Coronary artery (tissue), 2 donors: ENCODE data around the gene DLK1.

Source experiments
- DNase-seq: peaks from one replicate; pipeline ENCODE4 v3.0.0-alpha.2; 2017; ENCODE audit warnings: low spot score
- H3K27ac ChIP-seq, 2 donors: fragments of 200-600 bp; sonication (generic); one replicate each; pipeline ENCODE4 v1.5.1; 2016 to 2019
- H3K4me3 ChIP-seq: fragments of 200-600 bp; sonication (generic); 2 replicates; pipeline ENCODE4 v1.5.1; 2016; ENCODE audit warnings: mild to moderate bottlenecking, moderate library complexity
- CTCF ChIP-seq: fragments of 200-600 bp; sonication (generic); IDR thresholded peaks from one replicate; pipeline ENCODE4 v1.5.1; 2019; ENCODE audit warnings: antibody characterized with exemption

Gene DLK1

GRCh38 chr14:100784523-100785337 lies 58.0 kb downstream of the DLK1 start:
- Histone ChIP-seq H3K27ac (no peak overlapping the region), H3K4me3 (no peak overlapping the region)
- TF ChIP-seq CTCF: no peak
- DNase-seq: no peak

GRCh38 chr14:100785338-100785615 lies 58.6 kb downstream of the DLK1 start:
- Histone ChIP-seq H3K4me3 (no peak overlapping the region), H3K27ac (no peak overlapping the region)
- no peak for DNase-seq
- no peak for TF ChIP-seq CTCF

- no peak for DNase-seq
- H3K4me3 ChIP-seq: no peak overlapping the region
- no peak overlapping the region for H3K27ac ChIP-seq
- TF ChIP-seq CTCF: no peak
Measured at GRCh38 chr14:100785626-100786025, 58.9 kb downstream of the DLK1 start.

GRCh38 chr14:100786131-100786530 lies 59.4 kb downstream of the DLK1 start:
- no peak for TF ChIP-seq CTCF
- DNase-seq: no peak
- Histone ChIP-seq H3K4me3 (no peak overlapping the region), H3K27ac (no peak overlapping the region)

- no peak for TF ChIP-seq CTCF
- DNase-seq: no peak
- no peak overlapping the region for H3K4me3 ChIP-seq
- H3K27ac ChIP-seq: no peak overlapping the region
Measured at GRCh38 chr14:100786576-100787219, 60.0 kb downstream of the DLK1 start.

GRCh38 chr14:100787659-100788058 lies 61.0 kb downstream of the DLK1 start:
- H3K27ac ChIP-seq: no peak overlapping the region
- H3K4me3 ChIP-seq: no peak overlapping the region
- TF ChIP-seq CTCF: no peak
- DNase-seq: no peak
